ENCODE results near the gene CLDN6.

- TF ChIP-seq POLR2A (IDR thresholded peaks at IDR 0.05) (no peak), CTCF (IDR thresholded peaks at IDR 0.05) (no peak)
Measured at GRCh38 chr16:2971134-2971984, 46.6 kb downstream of the CLDN6 start.

Measured in right lobe of liver (tissue), 4 donors.